Astrocyte of the hippocampus (primary cell): Measurements from ENCODE around the gene PACRG.

Experiments used
- DNase-seq: peaks from one replicate; pipeline ENCODE4 v3.0.0; 2011; ENCODE audit warnings: low read depth, low spot score

Gene PACRG

DNA sequence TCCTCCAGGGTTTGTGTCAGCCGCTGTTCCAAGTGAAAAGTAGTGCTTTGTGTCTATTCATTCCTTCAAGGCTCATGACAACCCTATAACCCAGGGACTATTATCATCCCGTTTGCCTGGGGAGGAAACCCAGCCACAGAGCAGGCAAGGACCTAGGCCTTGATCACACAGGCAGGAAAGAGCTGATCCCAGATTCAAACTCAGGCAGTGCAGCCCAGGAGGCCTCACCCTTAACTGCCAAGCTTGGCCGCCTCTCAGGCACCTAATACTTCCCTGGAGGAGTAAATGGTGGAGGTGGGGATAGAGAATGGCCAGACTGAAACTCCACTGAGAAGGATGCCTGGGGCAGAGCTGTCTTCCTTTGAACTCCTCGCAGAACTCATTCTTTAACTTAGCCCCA is 471.6 kb downstream of the PACRG start:
- DNase-seq: no peak

DNA sequence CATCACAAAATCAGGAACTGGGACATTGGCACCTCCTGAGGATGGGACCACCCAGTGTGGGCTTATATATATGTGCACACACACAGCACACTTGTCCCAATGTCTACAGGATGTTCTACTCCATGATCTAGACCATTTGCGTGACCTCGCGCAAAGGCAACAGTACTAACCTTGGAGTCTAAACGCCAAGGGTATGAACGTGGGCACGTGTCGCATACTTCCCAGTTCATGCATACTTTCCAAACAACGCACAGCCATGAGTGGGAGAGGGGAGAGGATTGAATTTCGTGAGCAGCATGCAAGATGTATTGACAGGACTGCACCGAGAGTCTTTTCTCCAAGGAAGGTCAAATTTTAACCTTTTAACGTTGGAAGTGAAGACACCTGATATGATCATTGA is 472.5 kb downstream of the PACRG start:
- DNase-seq: no peak

DNA sequence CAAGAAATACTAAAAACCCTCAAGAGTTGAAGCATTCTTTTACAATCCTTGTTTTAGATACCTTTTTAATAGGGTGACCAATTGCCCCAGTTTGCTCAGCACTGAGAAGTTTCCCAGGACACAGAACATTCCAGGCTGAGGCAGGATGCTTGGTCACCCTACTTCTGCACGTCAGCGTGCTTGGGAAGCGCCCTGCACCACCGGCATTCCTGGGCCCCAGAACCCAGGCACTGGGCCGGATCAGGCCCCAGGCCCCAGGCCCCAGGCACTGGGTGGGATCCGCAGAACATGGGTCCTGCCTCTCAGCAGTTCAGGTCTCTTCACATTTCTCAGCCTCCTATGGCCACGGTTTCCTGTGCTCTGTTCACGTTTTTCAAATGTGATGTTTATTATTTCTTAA is 472.9 kb downstream of the PACRG start:
- no peak for DNase-seq

DNA sequence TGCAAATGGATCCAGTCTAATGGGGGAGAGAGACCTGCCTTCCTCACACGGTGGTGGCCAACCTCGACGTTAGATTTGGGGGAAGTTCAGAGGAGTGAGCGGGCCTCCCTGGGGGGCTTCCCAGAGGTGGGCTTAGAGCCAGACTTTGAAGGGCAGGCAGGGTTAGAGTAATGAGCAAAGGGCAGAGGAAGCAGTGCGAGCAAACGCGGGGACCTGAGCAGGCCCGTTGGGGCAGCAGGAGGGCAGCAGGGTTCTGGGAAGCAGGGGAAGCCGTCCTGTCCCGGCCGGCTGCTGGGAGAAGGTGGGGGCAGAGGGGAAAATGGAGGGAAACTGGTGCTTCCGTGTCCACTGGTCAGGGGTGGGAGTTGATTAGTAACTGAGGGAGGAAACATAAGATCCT is 474.1 kb downstream of the PACRG start:
- DNase-seq: no peak

DNA sequence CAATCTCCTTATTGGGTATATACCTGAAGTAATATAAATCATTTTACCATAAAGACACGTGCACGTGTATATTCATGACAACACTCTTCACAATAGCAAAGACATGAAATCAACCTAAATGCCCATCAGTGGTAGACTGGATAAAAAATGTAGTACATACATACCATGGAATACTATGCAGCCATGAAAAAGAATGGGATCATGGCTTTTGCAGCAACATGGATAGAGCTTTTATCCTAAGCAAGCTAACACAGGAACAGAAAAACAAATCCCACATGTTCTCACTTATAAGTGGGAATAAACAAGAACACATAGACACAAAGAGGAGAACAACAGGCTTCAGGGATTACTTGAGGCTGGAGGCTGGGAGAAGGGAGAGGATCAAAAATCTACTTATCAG is 478.4 kb downstream of the PACRG start:
- no peak for DNase-seq

DNA sequence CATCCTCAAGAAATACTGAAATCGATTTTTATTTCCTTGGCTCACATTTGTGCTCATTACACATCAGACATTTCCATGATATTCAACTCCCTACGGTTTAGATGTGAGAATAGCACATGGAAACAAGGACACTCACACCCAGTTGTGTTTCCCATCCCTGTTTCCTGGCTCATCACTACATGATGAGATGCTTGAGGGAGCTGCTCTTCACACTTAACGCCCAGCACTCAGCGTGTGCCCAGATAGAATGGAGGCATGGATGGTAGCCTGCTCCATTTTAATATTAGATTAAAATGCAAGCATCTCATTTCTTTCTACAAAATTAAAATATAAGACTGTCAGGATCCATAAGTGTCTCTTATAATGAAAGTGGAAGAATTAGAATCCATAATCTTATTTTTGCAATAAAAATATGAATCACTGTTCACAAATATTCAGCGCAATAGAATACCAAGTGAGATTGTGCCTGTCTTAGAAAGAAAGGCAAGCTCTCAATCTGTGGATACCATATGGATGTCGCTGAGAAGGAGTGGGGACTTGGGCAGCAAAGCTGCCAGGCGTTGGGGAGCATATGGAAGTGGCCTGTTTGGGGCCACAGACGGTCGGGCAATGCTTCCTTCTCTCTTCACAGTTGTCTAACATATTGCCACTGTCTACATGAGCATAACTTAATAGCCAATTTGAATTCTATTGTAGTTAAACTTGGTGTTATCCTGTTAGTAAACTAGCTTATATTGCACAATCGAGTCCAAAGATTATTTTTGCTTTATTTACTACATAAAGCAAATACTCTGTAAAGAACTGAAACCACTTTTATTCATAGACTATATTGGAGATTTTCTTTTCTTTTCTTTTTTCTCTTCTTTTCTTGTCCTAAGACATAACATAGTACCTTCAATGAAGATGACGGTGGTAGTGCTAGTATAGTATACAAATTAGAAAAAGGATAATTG is 479.9 kb downstream of the PACRG start:
- DNase-seq: no peak

DNA sequence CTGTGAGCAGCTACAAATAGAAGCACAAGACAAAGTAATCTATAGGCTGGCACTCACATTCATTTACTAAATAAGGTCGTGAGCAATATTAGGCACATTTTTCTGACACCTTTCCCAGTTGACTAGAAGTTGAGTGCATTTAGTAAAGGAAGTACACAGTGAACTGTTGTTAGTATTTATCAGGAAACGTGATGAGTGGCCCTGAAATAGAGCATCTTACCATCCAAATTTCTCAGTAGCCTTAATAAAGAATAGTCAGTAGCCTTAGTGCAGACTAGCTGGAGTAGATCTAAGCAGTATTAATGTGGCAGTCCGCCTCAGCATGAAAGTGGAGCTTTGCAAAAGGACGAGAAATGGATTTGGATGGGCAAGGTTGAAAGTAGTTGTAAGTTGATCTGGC is 481.2 kb downstream of the PACRG start:
- DNase-seq: no peak

DNA sequence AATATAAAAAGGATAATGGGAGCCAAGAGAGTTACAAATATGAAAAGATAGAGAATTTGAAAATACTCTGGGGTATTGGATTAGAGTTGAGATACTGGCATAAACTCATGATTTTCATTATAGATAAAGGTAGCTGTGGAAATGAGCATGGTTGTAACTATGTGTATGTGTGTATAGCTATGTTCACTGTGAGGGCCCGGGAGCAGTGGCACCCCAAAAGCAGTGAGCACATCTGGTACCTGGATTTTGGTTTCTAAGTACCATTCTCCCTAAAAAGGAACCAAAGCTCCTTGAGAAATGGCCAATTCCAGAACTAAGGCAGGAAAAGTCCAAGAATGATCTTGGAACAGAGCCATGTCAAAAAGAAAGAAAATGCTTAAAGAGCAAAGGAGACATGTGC is 484.3 kb downstream of the PACRG start:
- DNase-seq: no peak

DNA sequence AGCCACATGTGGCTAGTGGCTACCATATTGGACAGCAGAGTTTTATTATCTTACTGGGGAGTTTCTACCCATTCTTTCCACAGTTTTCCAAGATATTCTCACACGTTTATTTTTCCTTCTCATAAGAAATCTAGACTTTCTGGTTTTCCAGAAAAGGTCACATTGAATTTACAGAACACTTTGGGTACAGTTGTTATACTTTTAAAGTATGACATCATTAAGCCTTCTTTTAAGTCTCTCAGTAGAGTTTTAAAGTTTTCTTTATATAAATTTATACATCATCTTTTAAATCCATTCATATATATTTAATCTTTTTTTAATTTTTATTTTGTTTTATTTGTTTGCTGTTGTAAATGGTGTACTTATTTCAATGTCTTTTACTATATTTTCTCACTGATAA is 486.5 kb downstream of the PACRG start:
- no peak for DNase-seq

DNA sequence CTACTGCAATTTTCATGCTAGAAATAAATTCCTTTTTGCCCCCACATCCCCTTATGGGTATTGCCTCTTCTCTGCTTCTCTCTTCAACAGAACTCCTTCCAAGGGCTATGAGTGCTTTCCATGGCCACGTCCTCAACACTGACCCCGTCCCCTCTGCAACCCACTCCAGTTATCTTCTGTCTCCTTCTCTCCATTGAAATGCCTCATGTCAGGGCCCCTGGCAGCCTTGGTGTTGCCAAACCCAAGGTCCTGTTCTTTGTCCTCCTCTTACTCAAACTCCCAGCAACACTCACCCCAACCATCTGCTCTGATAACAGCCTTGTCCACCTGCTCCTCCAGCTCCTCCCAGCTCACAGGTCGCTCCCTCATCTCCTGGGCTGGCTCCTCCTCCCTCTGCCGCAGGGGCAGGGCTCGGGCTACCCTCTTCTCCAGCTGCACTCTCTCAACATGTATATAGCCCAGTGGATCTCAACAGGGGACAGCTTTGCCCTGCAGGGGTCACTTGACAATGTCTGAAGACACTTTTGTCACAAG is 490.7 kb downstream of the PACRG start:
- DNase-seq: no peak

DNA sequence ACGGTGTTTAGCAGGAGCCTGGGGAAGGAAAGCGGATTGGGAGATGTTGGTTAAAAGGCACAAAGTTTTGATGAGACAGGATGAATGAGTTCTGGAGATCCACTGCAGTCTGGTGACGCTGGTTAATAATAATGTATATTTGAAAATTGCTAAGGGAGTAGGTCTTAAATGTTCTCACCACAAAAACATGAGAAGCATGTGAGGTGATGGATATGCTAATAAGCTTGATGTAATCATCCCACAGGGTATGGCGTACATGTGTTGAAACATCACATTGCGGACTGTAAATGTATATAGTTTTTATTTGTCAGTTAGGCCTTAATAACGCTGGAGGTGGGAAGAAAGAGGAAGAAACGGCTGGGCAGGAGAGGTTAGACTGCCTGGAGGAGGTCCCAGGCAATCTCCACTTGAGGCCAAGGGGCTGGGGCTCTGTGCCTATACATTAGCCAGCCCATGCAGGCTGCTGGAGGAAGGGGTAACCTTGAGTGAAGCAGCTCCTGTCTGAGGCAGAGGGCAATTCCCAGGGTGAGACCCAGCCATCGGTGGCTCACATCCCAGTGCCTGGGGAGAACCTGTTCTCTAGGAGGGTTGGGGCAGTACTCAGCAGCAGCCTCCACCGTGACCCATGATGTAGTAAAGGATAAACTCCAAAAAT is 498.5 kb downstream of the PACRG start:
- DNase-seq: no peak

DNA sequence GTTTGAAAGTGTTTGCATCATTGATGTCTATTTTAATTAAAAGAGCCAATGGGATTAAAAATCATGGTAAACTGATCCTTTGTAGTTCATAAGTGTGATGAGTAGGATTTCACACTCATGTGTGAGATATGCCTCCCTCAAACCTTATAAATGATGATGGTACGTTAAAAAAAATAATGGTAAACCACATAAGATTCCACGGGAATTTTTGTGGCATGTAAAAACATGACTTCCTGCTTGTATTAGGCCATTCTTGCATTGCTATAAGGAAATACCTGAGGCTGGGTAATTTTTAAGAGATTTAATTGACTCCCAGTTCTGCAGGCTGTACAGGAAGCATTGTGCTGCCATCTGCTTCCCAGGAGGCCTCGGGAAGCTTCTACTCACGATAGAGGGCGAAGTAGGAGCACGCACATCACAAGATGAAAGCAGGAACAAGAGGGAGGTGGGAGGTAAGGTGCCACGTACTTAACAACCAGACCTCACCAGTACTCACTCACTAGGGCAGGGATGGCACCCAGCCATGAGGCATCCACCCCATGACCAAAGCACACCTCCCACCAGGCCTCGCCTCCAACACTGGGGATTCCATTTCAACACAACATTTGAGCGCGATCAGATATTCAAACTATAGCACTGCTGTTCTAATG is 499.2 kb downstream of the PACRG start:
- DNase-seq: peak; percentile 84

DNA sequence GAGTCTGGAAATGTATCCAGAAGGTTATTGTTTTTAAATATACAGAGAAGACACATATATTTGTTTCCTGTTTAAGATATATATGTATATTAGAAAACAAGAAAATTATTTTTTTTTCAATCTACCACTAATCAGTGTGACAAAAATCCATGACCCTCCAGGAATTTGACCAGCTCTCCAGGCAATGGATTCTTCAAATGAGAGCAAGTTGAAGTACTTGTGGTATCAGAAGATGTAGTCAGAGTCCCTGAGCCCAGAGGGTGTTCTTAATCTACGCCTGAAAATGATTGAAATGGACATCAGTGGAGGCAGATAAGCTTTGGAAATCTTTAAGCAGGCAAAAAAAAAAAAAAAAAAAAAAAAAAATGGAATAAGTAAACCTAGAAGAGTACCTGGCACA is 500.3 kb downstream of the PACRG start:
- DNase-seq: no peak

DNA sequence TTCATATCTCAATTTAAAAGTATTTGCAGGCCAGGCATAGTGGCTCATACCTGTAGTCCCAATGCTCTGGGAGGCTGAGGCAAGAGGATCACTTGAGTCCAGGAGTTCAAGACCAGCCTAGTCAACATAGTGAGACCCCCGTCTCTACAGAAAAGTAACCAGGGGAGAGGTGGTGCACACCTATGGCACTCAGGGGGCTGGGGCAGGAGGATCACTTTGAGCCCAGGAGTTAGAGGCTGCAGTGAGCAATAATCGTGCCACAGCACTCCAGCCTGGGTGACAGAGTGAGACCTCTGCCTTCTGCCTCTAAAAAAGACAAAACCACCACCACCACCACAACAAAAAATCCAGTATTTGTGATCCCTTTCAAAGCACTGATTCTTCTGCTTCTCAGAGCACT is 501.3 kb downstream of the PACRG start:
- DNase-seq: no peak

DNA sequence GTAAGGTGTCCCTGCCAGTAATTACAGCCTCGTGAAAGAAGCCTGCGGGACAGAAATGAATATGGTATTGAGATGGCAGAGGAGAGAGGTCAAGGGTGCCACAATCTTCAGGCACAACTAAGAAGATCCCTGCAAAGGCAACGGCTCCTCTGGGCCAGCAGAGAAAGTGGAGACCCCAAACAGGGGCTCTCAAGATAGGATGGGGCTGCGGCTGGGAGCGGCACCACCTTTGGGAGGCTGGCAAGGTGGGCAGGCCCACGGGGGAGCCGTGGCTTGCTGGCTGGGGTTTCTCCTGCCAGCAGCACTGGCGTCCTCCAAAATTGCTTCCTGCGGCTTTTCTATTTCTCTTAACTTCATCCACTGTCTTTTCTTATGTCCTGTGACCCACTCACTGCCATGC is 503.1 kb downstream of the PACRG start:
- no peak for DNase-seq

DNA sequence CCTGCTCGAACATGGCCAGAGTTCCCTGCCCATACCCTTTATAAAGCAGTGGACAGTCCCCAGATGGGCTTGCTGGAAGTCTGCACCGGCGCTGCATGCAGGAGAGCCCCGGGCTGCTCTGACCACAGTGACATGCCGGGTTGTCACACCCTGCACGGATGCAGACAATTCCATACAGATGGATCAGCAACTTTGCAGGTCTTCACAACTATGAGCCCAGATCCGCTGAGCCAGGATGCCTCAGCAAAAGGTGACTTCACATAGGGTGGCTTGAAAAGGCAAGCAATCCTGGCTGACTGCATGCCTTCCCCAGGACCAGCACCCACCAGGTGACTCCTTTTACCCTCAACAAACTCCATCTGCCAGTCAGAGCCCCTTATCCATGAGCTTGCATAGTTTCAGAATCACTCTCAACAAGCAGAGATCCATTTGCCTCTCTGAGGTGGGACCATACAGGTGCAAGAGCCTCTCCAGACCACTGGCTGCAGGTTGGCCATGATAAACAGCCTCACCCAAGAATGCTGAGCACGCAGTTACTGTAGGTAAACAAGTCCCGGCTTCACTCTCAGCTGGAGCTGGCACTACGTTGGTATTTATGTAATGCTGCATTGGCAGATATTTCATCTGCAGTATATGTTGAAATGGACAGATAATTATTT is 503.7 kb downstream of the PACRG start:
- no peak for DNase-seq

DNA sequence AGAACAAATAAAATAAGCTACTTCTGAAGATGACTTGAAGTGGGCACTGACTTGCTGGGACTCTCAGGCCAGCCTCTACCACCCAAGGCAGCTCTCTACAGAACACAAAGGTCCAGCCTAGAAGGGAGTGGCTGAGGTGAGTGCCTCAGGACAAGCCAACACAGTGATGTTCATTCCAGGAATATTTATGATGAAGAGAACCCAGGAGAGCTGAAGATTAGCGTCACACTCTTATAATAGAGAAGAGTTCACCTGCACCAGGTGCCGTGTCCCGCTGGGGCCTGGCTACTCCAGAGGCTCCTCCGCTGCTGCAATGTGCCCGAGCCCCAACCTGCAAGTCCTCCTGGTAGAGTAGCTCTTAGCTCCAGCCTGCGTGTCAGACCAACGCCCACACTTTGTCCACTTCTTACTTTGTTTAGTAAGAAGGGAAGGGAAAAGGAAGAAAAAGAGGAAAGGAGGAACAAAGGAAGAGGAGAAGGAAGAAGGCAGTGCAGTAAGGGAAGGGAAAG is 504.3 kb downstream of the PACRG start:
- DNase-seq: no peak

DNA sequence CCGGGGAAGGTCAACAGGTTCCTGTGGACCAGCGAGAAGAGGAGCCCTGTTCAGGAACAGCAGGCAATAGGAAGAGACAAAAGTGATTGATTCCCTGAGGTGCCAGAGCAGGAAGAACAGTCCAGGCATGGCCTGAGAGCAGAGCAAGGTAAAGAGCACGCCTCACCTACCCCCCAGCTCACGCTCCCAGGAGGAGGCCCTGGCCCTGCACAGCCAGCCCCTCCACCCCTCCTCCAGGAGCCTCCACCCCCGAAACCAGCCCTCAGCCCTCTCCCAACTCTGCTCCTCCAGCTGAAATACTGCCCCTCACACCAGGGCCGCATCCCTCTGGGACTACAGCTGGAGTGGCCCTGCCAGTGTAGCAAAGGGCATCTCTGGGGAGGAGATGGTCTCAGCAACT is 504.9 kb downstream of the PACRG start:
- DNase-seq: no peak

DNA sequence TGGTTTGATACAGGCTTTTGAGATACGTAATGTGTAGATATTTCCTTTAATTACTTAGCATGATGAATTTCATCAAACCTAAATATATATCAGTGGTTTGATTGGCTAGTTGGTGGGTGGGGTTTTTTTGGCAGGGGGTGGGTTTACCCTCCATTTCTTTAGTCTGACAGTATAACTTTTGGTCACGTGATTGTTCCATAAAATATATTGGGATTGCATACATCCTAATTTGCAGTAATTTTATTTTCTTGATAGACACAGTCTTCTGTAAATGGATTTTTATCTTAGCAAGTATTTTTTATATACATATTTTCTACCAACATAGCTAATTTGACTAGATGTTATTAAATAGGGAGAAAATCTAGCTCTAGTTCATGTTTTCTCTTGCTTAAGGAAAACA is 509.3 kb downstream of the PACRG start:
- no peak for DNase-seq

DNA sequence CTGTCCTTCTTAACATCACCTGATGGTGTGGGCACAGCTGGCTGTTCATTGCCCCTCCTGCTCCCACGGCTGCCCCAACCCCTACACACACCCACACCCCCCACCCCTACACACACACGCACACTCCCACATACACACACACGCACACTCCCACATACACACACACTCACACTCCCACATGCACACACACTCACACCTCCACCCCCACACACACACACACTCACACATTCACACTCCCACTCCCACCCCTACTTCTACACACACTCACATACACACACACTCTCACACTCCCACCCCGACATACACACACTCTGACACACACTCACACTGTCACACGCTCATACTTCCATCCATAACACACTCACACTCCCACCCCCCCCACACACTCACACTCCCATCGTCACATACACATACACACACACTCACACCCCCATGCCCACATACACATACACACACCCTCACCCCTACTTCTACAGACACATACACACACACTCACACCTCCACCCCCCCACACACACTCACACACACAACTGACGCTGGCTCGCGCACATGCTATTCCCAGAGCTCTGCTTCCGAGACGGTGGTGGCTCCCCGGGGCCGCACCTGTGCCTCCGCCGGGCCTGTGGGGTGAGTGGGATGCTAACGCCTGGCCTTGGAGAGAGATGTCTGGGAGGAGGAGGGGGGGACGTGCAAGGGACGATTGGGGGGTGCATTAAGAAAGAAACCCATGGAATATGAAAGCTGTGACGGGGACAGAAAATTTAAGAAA is 512.0 kb downstream of the PACRG start:
- no peak for DNase-seq

DNA sequence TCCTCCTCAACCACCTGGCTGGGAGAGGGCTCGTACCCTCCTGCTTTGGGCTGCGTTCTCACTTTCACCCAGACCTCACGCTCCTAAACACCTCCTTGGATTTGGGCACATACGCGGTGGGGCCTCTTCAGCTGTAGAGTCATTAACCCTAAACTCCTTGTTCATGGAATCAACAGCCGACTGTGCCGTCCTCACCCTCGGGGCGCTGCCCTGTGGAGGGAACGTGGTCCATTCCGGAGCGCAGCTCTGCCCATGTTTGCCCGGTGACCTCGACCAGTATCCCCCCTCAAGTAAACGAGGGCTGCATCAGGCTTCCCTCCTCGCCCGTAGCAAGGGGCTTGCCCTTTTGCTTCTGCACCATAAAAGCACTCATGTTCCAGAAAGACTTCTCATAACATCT is 512.8 kb downstream of the PACRG start:
- DNase-seq: no peak
